ENCODE results near the gene FBRSL1. TPM values are rescaled to one million over a fixed set of nuclear protein-coding genes. Genes with fewer than 3 reads are reported as not detected.

Gene FBRSL1
- polyA plus RNA-seq, 1 of the 3 experiments (the other 2 are of a cell fraction) = 5.5 TPM

DNA sequence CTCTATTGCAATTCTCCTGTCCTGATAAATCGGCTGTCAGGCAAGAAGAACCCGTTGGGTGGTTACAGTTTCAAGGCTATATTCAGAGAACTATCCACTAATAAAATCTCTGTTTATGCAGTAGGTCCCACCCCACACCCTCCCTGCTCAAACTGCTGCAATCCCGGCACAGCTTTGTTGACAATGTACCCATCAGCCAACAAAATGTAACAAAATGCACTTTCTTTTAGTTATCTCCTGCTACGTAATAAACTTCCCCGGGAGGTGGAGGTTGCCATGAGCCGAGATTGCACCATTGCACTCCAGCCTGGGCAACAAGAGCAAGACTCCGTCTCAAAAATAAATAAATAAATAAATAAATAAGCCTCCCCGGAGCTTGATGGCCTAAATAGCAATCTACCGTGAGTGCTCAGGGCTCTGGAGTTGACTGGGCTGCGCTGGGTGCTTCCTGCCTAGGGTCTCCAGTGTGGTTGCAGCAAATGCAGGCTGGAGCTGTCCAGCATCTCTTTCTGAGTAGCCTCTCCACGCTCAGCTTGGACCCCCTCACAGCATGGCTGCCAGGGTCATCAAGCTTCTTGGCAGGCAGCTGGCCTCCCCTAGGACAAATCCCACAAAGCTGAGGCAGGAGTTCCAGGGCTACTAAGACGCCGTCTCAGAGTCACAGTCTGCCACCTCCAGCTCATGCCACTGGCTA is 43.2 kb upstream of the FBRSL1 start:
- CTCF ChIA-PET = interaction anchor here (0.8 to 2.6 kb wide), 3 partner anchors 32 to 168 kb away, joined by 3 to 14 read pairs (median 3); no protein-coding TSS in a partner anchor
- POLR2A ChIA-PET = no interaction called here
- Histone ChIP-seq H4K20me1 (ENCODE audit: insufficient read depth) (no peaks in the 10 kb centered on the region), H3K9me2 (no peaks in the 10 kb centered on the region), H2AFZ (ENCODE audit: low read depth) (no peak overlapping the region), H3K79me2 (ENCODE audit: insufficient read depth) (no peaks in the 10 kb centered on the region), H3K9ac (no peak overlapping the region), H3K27ac (ENCODE audit: low read depth in 2 of 2, low read length in 1 of 2) (no peak overlapping the region), H3F3A (replicated peaks; ENCODE audit: insufficient read depth) (no peaks in the 10 kb centered on the region), H3K4me2 (no peak overlapping the region), H3K4me1 (ENCODE audit: control insufficient read depth in 1 of 2, insufficient read depth in 2 of 2, low read depth in 1 of 2, low read length in 1 of 2) (no peaks in the 10 kb centered on the region), H3K4me3 (ENCODE audit: low read depth in 2 of 2, low read length in 1 of 2) (no peak overlapping the region), H3K27me3 (ENCODE audit: insufficient read depth) (peaks cover 12% of the 10 kb centered on the region; the same call in 1 of the 2 replicates), H3K9me3 (no peaks in the 10 kb centered on the region), H3K36me3 (replicated peaks in 1 of 2; ENCODE audit: control insufficient read depth in 1 of 2, insufficient read depth in 2 of 2, low read length in 1 of 2) (no peaks in the 10 kb centered on the region)
- WGBS (ENCODE audit: low lambda C conversion rate) = 73% methylated on average over 13 of the region's 13 CpGs
- DNase-seq = no peak
- TF ChIP-seq REST (IDR thresholded peaks at IDR 0.05; ENCODE audit: low read depth, low read length) = peak; percentile 75
- no peak for TF ChIP-seq TAF1 (IDR thresholded peaks at IDR 0.05; ENCODE audit: borderline replicate concordance, low read depth, low read length)

DNA sequence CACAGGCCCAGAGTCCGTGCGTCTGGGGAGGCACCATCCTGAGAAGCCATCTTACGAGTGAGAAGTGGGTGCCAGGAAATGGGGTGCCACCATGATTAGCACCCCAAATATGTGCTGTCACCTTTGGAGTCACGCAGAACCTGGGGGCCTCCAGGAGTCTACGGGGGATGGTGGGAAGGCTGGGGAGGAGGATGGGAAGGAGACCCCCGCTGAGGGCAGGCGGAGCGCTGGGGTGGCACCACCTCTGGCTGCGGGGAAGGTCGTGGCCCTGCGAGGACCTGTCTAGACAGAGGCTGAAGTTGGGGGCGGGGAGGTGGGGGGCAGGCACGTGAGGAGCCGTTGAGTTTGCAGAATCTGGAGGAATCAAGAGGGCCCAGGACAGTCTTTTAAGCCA is 42.6 kb upstream of the FBRSL1 start:
- Histone ChIP-seq H3K4me3 (ENCODE audit: low read depth in 2 of 2, low read length in 1 of 2) (no peak overlapping the region), H3K36me3 (replicated peaks in 1 of 2; ENCODE audit: control insufficient read depth in 1 of 2, insufficient read depth in 2 of 2, low read length in 1 of 2) (no peaks in the 10 kb centered on the region), H4K20me1 (ENCODE audit: insufficient read depth) (no peaks in the 10 kb centered on the region), H3K4me1 (ENCODE audit: control insufficient read depth in 1 of 2, insufficient read depth in 2 of 2, low read depth in 1 of 2, low read length in 1 of 2) (no peaks in the 10 kb centered on the region), H3K9me2 (no peaks in the 10 kb centered on the region), H3K27me3 (ENCODE audit: insufficient read depth) (peaks cover 11% of the 10 kb centered on the region; the same call in 1 of the 2 replicates), H3K9me3 (no peaks in the 10 kb centered on the region), H2AFZ (ENCODE audit: low read depth) (no peak overlapping the region), H3F3A (replicated peaks; ENCODE audit: insufficient read depth) (no peaks in the 10 kb centered on the region), H3K9ac (no peak overlapping the region), H3K27ac (ENCODE audit: low read depth in 2 of 2, low read length in 1 of 2) (no peak overlapping the region), H3K4me2 (no peak overlapping the region), H3K79me2 (ENCODE audit: insufficient read depth) (no peaks in the 10 kb centered on the region)
- WGBS (ENCODE audit: low lambda C conversion rate) = 79% methylated on average over 12 of the region's 14 CpGs
- ChIA-PET CTCF (interaction anchor here (2.6 kb wide), 1 partner anchor 32 kb away, joined by 14 read pairs; no protein-coding TSS in a partner anchor), POLR2A (no interaction called here)
- no peak for DNase-seq
- no peak for TF ChIP-seq RXRA (IDR thresholded peaks at IDR 0.05; ENCODE audit: borderline replicate concordance, low read depth)
- TF ChIP-seq EP300 (IDR thresholded peaks at IDR 0.05; ENCODE audit: borderline replicate concordance in 1 of 2, low read depth in 1 of 2, low read length in 1 of 2) = no peak
- no peak for TF ChIP-seq NRF1 (IDR thresholded peaks at IDR 0.05; ENCODE audit: low read depth, low read length)
- TF ChIP-seq YY1 (IDR thresholded peaks at IDR 0.05; ENCODE audit: low read depth) = no peak
- TF ChIP-seq MXI1 (IDR thresholded peaks at IDR 0.05; ENCODE audit: low read depth, low read length) = no peak
- no peak for TF ChIP-seq SMC3 (IDR thresholded peaks at IDR 0.05; ENCODE audit: low read depth, low read length)
- TF ChIP-seq ZBTB33 (IDR thresholded peaks at IDR 0.05; ENCODE audit: borderline replicate concordance, low read depth) = no peak
- no peak for TF ChIP-seq CHD2 (IDR thresholded peaks at IDR 0.05; ENCODE audit: low read length, partially characterized antibody)
- TF ChIP-seq NFIC (IDR thresholded peaks at IDR 0.05; ENCODE audit: borderline replicate concordance) = no peak
- TF ChIP-seq RFX5 (IDR thresholded peaks at IDR 0.05; ENCODE audit: low read length) = no peak
- no peak for TF ChIP-seq FOXM1 (IDR thresholded peaks at IDR 0.05; ENCODE audit: low read depth)
- TF ChIP-seq RAD21 (IDR thresholded peaks at IDR 0.05; ENCODE audit: low read length) = no peak
- no peak for TF ChIP-seq EZH2phosphoT487 (IDR thresholded peaks at IDR 0.05; ENCODE audit: borderline replicate concordance, low read depth)
- no peak for TF ChIP-seq JUND (IDR thresholded peaks at IDR 0.05)
- no peak for TF ChIP-seq SIN3A (IDR thresholded peaks at IDR 0.05; ENCODE audit: borderline replicate concordance, low read depth, low read length)
- TF ChIP-seq REST (IDR thresholded peaks at IDR 0.05; ENCODE audit: low read depth, low read length) = no peak
- TF ChIP-seq POLR2AphosphoS5 (IDR thresholded peaks at IDR 0.05; ENCODE audit: low read depth, low read length) = no peak

Data from SK-N-SH (cell line).